Activated CD8-positive, alpha-beta memory T cell treated with anti-CD3 and anti-CD28 coated beads, Interleukin-2, amount 50 U/mL, for 1 hour (primary cell): ENCODE measurements around the gene BCAP31.
"Not testable (repeated sequence)": the region's sequence is repeated elsewhere in the genome, so short reads cannot be mapped to it uniquely, and the experiment has no call there.

ENCODE experiments used
- DNase-seq: peaks from one replicate; pipeline ENCODE4 v3.0.0-alpha.2; 2020; ENCODE audit errors: extremely low read depth

Gene BCAP31

DNA sequence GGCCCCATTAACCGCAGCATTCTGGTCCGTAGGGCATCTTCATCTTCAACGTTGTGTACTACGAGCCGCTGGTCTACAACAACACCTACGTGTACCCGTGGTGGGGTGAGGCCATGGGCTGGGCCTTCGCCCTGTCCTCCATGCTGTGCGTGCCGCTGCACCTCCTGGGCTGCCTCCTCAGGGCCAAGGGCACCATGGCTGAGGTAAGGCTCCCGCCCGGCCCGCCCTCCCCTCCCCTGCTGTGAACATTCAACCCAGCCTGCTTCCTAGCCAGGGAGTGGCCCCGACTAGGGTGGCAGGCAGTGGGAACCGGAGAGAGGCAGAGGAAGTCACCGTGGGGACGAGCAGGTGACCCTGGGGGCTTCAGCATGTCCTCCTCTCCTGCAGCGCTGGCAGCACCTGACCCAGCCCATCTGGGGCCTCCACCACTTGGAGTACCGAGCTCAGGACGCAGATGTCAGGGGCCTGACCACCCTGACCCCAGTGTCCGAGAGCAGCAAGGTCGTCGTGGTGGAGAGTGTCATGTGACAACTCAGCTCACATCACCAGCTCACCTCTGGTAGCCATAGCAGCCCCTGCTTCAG lies 29.4 kb downstream of the BCAP31 start:
- DNase-seq = no peak

DNA sequence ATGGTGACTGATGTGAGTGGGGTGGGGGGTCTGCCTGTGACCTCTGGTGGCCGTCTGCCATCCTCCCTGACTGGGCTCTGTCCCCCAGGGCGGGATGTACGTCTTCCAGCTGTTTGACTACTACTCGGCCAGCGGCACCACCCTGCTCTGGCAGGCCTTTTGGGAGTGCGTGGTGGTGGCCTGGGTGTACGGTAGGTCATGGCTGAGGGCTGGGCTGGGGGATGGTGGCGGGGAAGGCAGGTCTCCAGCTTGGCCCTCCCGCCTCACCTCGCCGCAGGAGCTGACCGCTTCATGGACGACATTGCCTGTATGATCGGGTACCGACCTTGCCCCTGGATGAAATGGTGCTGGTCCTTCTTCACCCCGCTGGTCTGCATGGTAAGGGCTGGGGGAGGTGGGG lies 29.9 kb downstream of the BCAP31 start:
- DNase-seq = not testable (repeated sequence)

DNA sequence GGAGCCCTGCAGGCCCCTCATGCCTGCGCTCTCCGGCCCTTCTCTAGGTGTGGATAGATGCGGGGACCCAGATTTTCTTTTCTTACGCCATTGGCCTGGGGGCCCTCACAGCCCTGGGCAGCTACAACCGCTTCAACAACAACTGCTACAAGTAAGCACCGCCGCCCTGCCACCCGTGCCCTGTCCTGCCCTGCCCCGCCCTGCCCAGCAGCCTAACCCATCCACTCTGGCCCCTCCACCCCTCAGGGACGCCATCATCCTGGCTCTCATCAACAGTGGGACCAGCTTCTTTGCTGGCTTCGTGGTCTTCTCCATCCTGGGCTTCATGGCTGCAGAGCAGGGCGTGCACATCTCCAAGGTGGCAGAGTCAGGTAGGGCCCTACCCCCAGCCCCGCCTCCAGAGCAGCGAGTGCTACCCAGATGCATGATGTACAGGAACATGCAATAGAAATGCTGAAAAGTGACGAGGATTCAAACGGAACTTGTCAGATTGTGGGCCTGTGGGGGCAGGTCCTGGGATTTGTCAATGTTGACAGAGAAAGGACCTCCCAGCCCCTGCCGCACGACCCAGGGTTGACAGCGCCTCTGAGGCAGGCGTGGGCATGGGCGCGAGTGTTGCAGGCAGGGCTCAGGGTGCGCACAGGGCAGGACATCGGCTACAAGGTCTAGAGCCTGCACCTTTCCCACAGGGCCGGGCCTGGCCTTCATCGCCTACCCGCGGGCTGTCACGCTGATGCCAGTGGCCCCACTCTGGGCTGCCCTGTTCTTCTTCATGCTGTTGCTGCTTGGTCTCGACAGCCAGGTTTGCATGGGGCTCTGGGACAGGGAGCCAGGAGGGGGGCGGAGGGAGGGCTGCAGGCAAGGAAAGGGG lies 30.7 kb downstream of the BCAP31 start:
- DNase-seq = no peak

DNA sequence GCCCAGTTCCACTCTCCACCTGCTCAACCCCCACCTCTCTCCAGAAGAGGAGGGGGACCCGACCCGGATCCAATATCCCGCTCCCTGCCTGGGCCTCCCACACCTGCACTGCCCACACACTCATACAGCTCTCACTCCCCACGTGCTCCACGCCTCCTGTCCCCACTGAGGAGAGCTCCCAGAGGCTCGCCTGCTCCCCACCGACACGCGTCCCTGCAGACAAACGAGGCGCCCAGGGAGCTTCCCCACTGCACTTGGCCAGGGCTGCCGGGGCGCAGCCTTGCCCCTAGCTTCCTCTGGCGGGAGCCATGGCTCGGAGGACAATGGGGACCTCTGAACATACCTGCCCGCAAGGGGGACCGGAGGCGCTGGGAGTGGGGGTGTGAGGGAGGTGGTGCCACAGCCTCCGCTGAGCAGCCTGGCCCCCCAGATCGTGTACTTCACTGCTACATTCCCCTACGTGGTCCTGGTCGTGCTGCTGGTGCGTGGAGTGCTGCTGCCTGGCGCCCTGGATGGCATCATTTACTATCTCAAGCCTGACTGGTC lies 31.5 kb downstream of the BCAP31 start:
- DNase-seq = no peak

DNA sequence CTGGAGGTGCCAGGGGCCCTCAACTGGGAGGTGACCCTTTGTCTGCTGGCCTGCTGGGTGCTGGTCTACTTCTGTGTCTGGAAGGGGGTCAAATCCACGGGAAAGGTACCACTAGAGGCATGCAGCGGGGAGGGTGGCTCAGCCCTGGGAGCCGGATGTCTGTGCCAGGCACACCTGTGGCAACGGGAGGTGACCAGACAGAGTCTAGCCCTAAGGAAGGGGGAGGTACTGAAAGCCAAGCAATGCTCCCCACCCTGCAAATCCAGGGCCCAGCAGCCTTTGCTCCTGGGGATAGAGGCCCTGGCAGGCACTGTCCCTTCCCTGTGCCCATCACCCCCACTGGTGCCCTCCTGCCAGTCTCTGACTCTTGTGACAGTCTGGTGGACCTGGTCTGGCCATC lies 32.2 kb downstream of the BCAP31 start:
- no peak for DNase-seq

DNA sequence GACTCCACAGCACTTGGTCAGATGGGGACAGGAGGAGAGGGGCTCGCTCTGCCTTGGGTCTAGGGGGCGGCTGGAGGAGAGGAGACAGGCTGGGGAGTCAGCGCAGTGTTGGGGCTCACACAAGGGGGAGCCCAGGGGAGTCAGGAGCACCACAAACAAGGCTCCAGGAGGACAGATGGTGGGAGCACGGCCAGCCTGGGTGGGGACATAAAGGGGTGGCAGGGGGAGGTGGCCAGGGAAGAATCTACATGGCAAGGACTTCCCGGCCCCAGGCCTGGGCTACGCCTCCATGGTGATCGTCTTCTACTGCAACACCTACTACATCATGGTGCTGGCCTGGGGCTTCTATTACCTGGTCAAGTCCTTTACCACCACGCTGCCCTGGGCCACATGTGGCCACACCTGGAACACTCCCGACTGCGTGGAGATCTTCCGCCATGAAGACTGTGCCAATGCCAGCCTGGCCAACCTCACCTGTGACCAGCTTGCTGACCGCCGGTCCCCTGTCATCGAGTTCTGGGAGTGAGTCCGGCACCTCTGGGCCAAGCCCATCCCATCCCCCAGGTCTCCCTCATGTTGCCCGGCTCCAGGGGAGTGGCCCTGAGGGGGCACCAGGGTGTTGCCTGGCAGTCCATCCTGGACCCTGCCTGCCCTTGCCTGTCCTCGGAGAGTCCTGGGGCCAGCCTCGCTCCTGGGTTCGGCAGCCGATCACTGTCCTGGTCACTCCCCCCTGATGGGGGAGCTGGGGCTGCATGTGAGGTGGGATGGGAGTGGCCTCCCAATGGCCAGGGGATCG lies 33.0 kb downstream of the BCAP31 start:
- DNase-seq = not testable (repeated sequence)

DNA sequence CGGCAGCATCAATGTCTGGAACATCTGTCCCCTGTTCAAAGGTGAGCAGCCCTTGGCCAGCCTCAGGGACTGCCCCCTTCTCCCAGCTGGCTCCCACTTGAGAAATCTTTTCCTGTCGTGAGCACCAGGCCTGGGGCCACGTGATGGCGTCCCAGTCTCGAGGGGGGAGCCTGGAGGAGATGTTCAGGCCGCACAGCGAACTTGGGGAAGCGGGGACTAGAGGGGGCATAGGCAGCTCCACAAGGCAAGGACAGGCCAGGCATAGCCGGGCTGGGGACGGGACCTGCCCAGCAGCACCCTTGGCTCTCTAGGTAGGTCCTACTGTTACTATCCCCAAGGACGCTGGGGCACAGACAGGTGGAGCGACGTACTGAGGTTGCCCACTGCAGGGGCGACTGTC lies 33.7 kb downstream of the BCAP31 start:
- DNase-seq = no peak

DNA sequence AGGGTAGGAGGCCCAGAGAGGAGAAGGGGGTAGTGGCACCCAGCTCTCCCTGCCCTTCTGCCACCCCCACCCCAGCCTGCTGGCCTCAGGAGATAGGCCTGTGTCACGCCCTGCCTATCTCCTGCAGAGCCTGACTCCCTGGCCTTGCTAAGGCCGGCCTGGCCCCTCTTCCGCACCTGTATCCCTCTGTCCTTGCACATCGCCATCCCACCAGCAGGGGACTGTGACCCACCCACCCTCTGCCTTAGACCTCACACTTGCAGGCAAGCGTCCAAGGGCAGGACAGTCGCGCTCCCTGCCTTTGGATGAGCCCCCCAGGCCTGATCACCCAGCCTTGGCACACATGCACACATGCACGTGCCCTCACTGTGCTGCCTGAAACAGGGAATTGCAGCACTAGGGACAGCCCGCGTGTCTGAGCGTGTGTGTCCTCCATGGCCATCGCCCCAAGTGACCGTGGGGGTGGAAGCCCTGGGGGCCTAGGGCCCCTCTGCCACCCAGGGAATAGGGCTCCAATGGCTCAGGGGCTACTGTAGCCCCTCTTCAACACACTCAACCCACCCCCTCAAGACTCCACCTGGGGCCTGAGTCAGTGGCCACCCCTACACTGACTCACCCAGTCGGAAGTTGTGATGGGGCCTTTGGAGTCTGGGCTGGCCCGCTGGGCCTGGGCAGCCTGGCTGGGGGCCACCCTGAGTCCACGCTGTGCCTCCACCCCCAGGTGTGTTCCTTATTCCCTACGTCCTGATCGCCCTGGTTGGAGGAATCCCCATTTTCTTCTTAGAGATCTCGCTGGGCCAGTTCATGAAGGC lies 34.3 kb downstream of the BCAP31 start:
- DNase-seq = no peak

DNA sequence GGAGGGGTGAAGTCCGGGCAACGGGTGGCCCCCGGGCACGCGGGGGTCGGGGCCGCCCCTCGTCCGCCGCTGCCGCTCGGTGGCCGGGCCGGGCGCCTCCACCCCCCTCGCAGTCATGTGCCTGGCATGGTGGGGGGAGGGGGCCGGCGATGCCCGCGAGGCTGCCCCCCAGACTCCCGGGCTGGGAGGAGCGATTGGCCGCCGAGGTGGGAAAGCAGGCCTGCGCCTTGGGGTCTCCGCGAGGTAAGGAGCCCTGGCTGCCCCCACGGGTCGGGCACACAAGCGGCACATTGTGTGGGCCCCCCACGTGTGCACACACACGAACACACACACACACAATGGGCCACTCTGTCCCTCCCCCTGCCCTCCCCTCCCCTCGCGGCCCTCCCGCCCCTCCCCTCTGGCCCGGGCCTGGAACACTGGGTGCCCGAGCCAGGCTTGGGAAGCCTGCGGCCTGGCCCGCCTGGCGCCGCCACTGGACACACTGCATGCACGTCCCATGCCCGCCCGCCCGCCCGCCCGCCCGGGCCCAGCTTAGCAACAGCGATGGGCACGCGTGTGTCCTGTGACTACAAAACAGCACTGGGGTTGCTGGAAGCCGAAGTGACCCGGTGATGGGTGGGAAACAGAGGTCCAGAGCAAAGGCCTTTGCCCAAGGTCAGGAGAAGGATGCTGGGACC lies 35.1 kb downstream of the BCAP31 start:
- DNase-seq = no peak

DNA sequence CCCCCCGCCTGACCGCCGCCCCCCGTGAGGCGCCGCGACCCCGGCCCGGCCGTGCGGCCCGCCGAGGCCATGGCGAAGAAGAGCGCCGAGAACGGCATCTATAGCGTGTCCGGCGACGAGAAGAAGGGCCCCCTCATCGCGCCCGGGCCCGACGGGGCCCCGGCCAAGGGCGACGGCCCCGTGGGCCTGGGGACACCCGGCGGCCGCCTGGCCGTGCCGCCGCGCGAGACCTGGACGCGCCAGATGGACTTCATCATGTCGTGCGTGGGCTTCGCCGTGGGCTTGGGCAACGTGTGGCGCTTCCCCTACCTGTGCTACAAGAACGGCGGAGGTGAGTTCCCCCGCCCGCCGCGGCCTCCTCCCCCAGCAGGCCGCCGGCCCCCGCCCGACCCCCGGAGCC lies 35.7 kb downstream of the BCAP31 start:
- no peak for DNase-seq

DNA sequence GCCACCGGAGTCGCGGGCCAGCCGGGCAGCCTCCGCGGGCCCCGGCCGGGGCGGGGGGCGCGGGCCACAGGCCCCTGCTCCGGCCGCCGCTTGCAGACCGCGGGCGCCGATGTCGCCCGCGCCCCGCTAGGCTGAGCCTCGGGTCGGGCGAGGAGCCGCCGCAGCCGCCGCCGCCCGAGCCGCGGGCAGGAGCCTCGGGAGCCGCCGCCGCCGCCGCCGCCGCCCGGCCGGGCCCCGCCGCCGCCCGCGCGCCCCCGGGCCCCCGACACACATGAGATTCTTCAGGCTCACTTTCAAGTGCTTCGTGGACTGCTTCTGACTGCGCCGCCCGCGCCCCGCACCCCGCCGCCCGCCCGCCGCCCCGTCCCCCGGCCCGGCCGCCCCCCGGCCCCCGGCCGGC lies 36.1 kb downstream of the BCAP31 start:
- DNase-seq = no peak

DNA sequence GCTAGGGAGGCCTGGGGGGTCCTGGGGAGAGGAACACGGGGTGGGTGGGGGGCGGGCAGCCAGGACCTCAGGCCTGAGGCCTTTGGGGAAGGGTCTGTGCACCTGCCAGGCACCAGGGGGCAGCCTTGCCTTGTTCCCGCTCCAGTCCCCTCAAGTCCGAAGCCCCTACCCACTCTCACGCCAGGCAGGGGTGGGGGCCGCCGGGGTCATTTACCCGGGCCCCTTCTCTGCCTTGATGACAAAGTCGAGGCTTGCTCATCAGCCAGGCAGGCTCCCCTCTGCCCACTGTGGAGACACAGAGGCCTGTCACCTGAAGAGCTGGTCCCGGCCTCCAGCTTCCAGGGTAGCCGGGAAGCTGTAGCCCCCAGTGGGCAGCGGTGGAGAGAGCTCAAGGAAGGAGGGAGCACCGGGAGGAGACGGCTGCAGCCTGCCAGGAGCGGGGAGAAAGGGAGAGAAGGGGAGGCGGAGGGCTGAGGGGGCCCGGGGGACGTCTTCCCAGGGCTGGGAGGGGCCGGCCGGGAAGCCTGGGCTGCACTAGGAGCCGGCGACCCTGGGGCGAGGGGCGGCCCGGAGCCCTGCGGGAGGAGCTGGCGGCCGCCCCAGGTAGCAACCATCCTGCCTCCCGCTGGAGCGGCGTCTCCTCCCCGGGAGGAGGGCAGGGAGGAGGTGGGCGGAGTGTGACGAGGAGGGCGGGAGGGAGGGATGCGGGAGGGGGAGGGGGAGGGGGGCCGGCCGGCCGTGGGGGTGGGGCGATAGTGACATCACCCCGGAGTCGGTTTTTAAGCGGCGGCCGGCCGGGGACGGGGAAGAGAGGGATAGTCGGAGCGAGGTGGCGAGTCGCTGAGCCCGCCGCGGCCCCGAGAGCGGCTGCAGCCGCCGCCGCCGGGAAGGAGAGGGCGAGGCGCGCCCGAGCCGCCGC lies 36.8 kb downstream of the BCAP31 start, which contains the start of gene SLC6A8:
Gene SLC6A8, plus strand, starts transcription at position 806 of the 919 bp plus-strand sequence. CDS start 649 bp downstream, outside the sequence.
- no peak for DNase-seq

DNA sequence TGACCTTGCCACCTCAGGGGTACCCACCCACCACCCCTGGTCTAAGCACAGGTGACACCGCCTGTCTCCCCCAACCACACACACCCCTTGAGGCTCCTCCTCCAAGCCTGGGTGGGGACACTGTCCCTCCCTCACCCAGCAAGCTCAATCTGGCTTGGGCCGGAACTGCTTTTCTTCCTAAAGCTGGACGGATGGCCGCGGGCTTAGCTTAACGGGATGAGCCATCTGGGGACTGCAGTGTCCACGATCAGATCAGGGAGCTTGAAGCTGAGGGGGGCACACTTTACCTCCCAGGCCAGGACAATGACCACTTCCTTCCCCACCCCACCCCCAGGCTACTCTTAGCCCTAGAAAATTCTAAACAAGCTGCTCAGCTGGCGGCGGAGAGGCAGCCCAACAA lies 37.5 kb downstream of the BCAP31 start:
- no peak for DNase-seq

DNA sequence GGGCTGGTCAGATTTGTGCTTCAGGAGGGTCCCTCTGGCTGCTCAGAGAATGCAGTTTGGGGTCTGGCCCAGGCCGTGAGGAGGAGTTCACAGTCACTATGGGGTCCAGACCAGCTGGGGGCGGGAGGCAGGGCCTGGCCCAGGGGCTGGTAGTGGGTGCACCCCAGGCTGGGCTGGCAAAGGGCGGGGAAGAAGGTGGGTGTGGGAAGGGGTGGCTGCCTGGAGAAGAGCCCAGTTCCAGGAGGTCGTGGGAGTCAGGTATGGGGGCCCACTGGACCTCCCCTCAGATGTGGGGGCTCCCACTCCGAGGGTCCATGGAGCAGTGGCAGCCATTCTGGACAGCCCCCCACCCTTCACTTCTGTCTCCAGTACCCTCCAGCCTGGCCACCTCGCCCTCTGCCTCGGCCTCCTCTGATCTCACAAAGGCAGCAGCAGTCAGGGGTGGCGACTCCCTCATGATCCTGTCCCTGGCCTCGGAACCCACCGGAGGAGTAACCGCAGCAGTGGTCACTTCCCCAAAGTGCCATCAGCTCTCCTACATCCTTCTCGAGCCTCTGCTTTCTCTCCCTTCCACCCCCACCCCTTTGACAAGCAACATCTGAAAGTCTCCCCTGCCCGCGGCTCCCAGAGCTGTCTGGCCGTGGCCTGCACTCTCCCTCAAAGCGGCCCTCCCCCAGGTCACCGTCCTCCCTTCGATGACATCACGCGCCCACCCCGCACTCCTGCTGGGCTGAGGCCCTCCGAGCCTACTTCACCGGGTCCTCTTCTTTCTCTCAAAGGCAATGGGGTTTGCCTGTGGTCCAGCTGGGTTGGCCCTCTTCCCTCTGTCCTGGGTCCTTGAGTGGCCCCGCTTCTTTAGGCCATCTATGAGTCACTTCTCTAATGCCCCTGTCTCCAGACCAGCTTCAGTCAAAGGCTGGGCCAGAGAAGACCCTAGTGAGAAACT lies 38.2 kb downstream of the BCAP31 start:
- DNase-seq = no peak

DNA sequence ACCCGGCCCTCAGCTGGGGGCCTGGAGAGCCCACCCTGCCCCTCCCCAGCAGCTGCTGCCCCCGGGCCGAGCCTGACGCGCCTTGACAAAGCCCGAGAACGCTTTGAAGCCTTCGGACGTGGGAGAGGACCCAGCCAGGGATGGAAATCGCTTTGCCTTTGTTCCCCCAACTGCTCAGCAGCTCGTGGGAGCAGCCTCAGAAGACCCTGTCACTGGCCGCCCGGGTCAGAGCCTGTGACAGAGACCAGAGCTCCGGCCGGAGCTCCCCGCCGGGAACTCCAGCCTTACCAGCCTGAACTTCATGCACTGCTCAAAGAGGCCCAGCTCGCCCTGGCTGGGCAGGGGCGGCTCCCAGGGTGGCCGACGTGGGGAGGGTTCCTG lies 39.0 kb downstream of the BCAP31 start:
- no peak for DNase-seq

DNA sequence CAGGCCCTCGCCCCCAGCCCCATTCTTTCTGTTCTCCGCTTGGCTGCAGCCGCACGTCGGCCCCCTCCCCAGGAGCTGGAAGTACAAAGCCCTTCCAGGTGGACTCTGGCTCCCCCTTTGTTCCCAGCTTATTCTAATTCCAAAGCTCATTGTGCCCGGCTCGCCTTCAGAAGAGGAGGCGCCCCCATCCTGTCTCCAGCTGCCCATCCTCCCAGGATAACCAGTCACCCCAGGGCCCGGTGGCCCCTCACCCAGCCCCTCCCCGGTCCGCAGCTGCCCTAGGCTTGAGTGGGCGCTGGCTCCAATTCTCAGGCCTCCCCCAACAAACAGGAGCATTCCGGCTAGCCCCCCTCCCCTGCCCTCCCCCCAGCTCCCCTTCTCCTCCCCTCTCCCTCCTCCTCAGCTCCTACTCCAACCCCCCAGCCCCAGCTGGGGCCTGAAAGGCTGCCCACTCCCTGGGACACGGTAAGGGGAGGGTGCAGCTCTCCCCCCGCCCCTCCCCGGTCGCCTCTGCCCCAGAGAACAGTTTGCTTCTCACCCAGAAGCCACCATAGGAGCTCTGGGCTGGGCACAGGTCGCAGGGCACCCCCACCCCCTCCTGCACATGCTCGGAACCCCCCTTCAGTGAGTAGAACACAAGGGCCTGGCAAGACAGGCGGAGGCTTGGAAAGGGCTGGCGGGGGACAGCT lies 39.6 kb downstream of the BCAP31 start:
- no peak for DNase-seq

DNA sequence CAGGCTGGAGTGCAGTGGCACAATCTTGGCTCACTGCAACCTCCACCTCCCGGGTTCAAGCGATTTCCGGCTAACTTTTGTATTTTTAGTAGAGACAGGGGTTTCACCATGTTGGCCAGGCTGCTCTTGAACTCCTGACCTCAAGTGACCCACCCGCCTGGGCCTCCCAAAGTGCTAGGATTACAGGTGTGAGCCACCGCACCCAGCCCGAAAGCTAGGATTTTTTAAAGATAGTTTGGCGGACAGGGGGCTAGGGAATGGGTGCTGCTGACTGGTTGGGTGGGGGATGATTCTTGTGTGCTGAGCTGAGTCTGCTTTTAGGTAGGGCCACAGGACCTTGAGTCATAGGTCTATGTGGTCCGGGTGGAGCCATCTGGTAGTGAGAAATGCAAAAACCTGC lies 40.7 kb downstream of the BCAP31 start:
- not testable (repeated sequence) for DNase-seq

DNA sequence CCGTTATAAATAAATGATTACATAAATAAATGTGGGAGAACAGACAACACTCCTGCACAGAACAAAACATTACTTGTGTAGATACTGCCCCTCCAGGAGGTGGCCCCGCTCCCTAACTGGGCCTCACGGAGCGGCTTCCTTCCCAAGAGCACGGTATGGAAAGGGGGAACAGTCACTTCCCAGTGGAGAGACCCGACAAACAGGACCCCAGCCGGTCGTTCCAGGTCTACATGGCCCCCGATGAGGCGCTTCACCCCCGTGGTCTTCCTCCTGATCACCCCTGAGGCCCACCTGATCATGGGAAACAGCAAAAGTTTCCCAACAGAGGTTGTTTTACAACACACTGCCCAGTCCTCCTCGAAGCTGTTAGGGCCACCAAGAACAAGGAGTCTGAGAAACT lies 43.0 kb downstream of the BCAP31 start:
- no peak for DNase-seq
